GM21390 (cell line): ENCODE measurements around the gene NR1I3.

ENCODE experiments used
- ATAC-seq: cut with Tn5 transposase; IDR thresholded peaks from one replicate; pipeline ENCODE4 v1.9.1; 2021; ENCODE audit not compliant: unreplicated experiment

Gene NR1I3

GRCh38 chr1:161196521-161197451, 41.2 kb downstream of the NR1I3 start:
- no peak for ATAC-seq

- ATAC-seq: no peak
Measured at GRCh38 chr1:161196111-161196510, 41.9 kb downstream of the NR1I3 start.

- peak; percentile 53 for ATAC-seq
Measured at GRCh38 chr1:161195171-161195570, 42.8 kb downstream of the NR1I3 start.

GRCh38 chr1:161193561-161194235, 44.3 kb downstream of the NR1I3 start:
- no peak for ATAC-seq

GRCh38 chr1:161192476-161193465, 45.2 kb downstream of the NR1I3 start:
- peak; percentile 60 for ATAC-seq

- no peak for ATAC-seq
Measured at GRCh38 chr1:161191971-161192370, 46.0 kb downstream of the NR1I3 start.

- ATAC-seq: no peak
Measured at GRCh38 chr1:161190962-161191521, 47.0 kb downstream of the NR1I3 start.

GRCh38 chr1:161189036-161189435, 49.0 kb downstream of the NR1I3 start:
- no peak for ATAC-seq

- no peak for ATAC-seq
Measured at GRCh38 chr1:161188381-161188780, 49.6 kb downstream of the NR1I3 start.

- no peak for ATAC-seq
Measured at GRCh38 chr1:161187311-161187710, 50.7 kb downstream of the NR1I3 start.

- ATAC-seq: peak; percentile 35
Measured at GRCh38 chr1:161185732-161186311, 52.2 kb downstream of the NR1I3 start.

GRCh38 chr1:161185282-161185682, 52.7 kb downstream of the NR1I3 start:
- ATAC-seq: peak; percentile 56

- ATAC-seq: peak; percentile 45
Measured at GRCh38 chr1:161182214-161182613, 55.8 kb downstream of the NR1I3 start.

- no peak for ATAC-seq
Measured at GRCh38 chr1:161180639-161181038, 57.4 kb downstream of the NR1I3 start.

- ATAC-seq: no peak
Measured at GRCh38 chr1:161179698-161180097, 58.3 kb downstream of the NR1I3 start.
